Measurements from ENCODE around the gene IL17C. TPM values are rescaled to one million over a fixed set of nuclear protein-coding genes. Genes with fewer than 3 reads are reported as not detected.

Gene IL17C
- total RNA-seq, 1 donor from 2014 or later = not detected

GRCh38 chr16:88623858-88624257, 14.5 kb upstream of the IL17C start:
- ATAC-seq = no peak
- intact Hi-C loops (cut with micrococcal nuclease) = no loop called here
- no peak for DNase-seq

GRCh38 chr16:88624481-88624880, 13.9 kb upstream of the IL17C start:
- ATAC-seq = no peak
- DNase-seq = no peak
- intact Hi-C loops (cut with micrococcal nuclease) = no loop called here

- DNase-seq = no peak
- intact Hi-C loops (cut with micrococcal nuclease) = no loop called here
- ATAC-seq = no peak
Measured at GRCh38 chr16:88624977-88625576, 13.3 kb upstream of the IL17C start.

GRCh38 chr16:88626646-88627045, 11.7 kb upstream of the IL17C start:
- intact Hi-C loops (cut with micrococcal nuclease) = no loop called here
- ATAC-seq = no peak
- DNase-seq = no peak

GRCh38 chr16:88627531-88628411, 10.6 kb upstream of the IL17C start:
- intact Hi-C loops (cut with micrococcal nuclease) = no loop called here
- DNase-seq (no peak), ATAC-seq (no peak)

- intact Hi-C loops (cut with micrococcal nuclease) = no loop called here
- peak; percentile 78 for DNase-seq
- ATAC-seq = peak; percentile 91
Measured at GRCh38 chr16:88628512-88628974, 9.8 kb upstream of the IL17C start.

GRCh38 chr16:88629835-88630234, 8.5 kb upstream of the IL17C start:
- intact Hi-C loops (cut with micrococcal nuclease) = no loop called here
- no peak for ATAC-seq
- DNase-seq = no peak

GRCh38 chr16:88630433-88630832, 7.9 kb upstream of the IL17C start:
- intact Hi-C loops (cut with micrococcal nuclease) = no loop called here
- DNase-seq (no peak), ATAC-seq (no peak)

GRCh38 chr16:88630941-88631340, 7.4 kb upstream of the IL17C start:
- intact Hi-C loops (cut with micrococcal nuclease) = no loop called here
- ATAC-seq = no peak
- DNase-seq = no peak

- ATAC-seq (no peak), DNase-seq (no peak)
- intact Hi-C loops (cut with micrococcal nuclease) = no loop called here
Measured at GRCh38 chr16:88631384-88631783, 7.0 kb upstream of the IL17C start.

GRCh38 chr16:88631920-88632586, 6.3 kb upstream of the IL17C start:
- intact Hi-C loops (cut with micrococcal nuclease) = no loop called here
- DNase-seq (no peak), ATAC-seq (no peak)

- ATAC-seq = no peak
- intact Hi-C loops (cut with micrococcal nuclease) = no loop called here
- no peak for DNase-seq
Measured at GRCh38 chr16:88632587-88632930, 5.8 kb upstream of the IL17C start.

- ATAC-seq (peak; percentile 15), DNase-seq (no peak)
- intact Hi-C loops (cut with micrococcal nuclease) = no loop called here
Measured at GRCh38 chr16:88633684-88634140, 4.7 kb upstream of the IL17C start.

GRCh38 chr16:88634141-88634993, 4.0 kb upstream of the IL17C start:
- DNase-seq = peak; percentile 65
- intact Hi-C loops (cut with micrococcal nuclease) = no loop called here
- peak; percentile 61 for ATAC-seq

GRCh38 chr16:88634994-88635670, 3.2 kb upstream of the IL17C start:
- ATAC-seq = no peak
- DNase-seq = no peak
- intact Hi-C loops (cut with micrococcal nuclease) = no loop called here

GRCh38 chr16:88635671-88636319, 2.6 kb upstream of the IL17C start:
- intact Hi-C loops (cut with micrococcal nuclease) = no loop called here
- no peak for DNase-seq

GRCh38 chr16:88636488-88637265, 1.7 kb upstream of the IL17C start:
- ATAC-seq = no peak
- DNase-seq = no peak
- intact Hi-C loops (cut with micrococcal nuclease) = no loop called here

More at GRCh38 chr16:88635671-88636319, 2.6 kb upstream of the IL17C start:
- ATAC-seq = no peak

All from left ventricle myocardium superior (tissue), 1 donor.